Astrocyte (in vitro differentiated cells and primary cell): ENCODE results near the gene SLAMF8. TPM values are rescaled to one million over a fixed set of nuclear protein-coding genes. Genes with fewer than 3 reads are reported as not detected.

Experiments
- DNase-seq: peaks from one replicate; pipeline ENCODE4 v3.0.0-alpha.2; 2010; ENCODE audit warnings: low read depth
- FAIRE-seq: peaks from 2 replicates; lab custom pipeline; 2011; peaks lifted over from hg19 to GRCh38; lab: Jason Lieb, UNC
- H2AFZ ChIP-seq: 2 replicates; pipeline ENCODE4 v1.6.0; 2012; ENCODE audit warnings: low read depth, low read length, inconsistent platforms
- H3K27ac ChIP-seq: 2 replicates; pipeline ENCODE4 v1.5.1; 2011; ENCODE audit warnings: low read depth, low read length, inconsistent platforms
- H3K27me3 ChIP-seq: 2 replicates; pipeline ENCODE4 v1.6.0; 2011; ENCODE audit warnings: low read length, inconsistent platforms; ENCODE audit not compliant: insufficient read depth
- H3K36me3 ChIP-seq: 2 replicates; pipeline ENCODE4 v1.5.1; 2011; ENCODE audit warnings: low read length, inconsistent platforms; ENCODE audit not compliant: insufficient read depth
- H3K4me1 ChIP-seq: 2 replicates; pipeline ENCODE4 v1.5.1; 2011; ENCODE audit warnings: low read length, inconsistent platforms; ENCODE audit not compliant: insufficient read depth
- H3K4me2 ChIP-seq: 2 replicates; pipeline ENCODE4 v1.6.0; 2012; ENCODE audit warnings: low read length, inconsistent platforms
- H3K4me3 ChIP-seq: 2 replicates; pipeline ENCODE4 v1.5.1; 2011; ENCODE audit warnings: low read depth, mild to moderate bottlenecking, low read length, inconsistent platforms; ENCODE audit not compliant: insufficient read depth
- H3K79me2 ChIP-seq: 2 replicates; pipeline ENCODE4 v1.6.0; 2012; ENCODE audit warnings: mild to moderate bottlenecking, low read length, inconsistent platforms; ENCODE audit not compliant: insufficient read depth
- H3K9ac ChIP-seq: 2 replicates; pipeline ENCODE4 v1.6.0; 2012; ENCODE audit warnings: mild to moderate bottlenecking, low read length, inconsistent platforms
- H3K9me3 ChIP-seq: 2 replicates; pipeline ENCODE4 v1.5.1; 2012; ENCODE audit warnings: low read depth, mild to moderate bottlenecking, low read length, inconsistent platforms; ENCODE audit not compliant: insufficient read depth
- H4K20me1 ChIP-seq: 2 replicates; pipeline ENCODE4 v1.6.0; 2012; ENCODE audit warnings: low read length, inconsistent platforms; ENCODE audit not compliant: insufficient read depth
- H3K27ac Mint-ChIP-seq: one replicate; pipeline ENCODE4 v1.8.0; 2021; ENCODE audit warnings: mild to moderate bottlenecking, mixed read lengths; ENCODE audit not compliant: unreplicated experiment
- H3K27me3 Mint-ChIP-seq: one replicate; pipeline ENCODE4 v1.8.0; 2021; ENCODE audit warnings: low read depth, mixed read lengths; ENCODE audit not compliant: unreplicated experiment
- H3K36me3 Mint-ChIP-seq: one replicate; pipeline ENCODE4 v1.8.0; 2021; ENCODE audit warnings: low read depth, mixed read lengths; ENCODE audit not compliant: unreplicated experiment
- H3K4me1 Mint-ChIP-seq: one replicate; pipeline ENCODE4 v1.8.0; 2021; ENCODE audit warnings: low read depth, mixed read lengths; ENCODE audit not compliant: unreplicated experiment
- H3K4me3 Mint-ChIP-seq: one replicate; pipeline ENCODE4 v1.8.0; 2021; ENCODE audit warnings: mild to moderate bottlenecking, moderate library complexity, mixed read lengths; ENCODE audit not compliant: unreplicated experiment
- H3K9me3 Mint-ChIP-seq: one replicate; pipeline ENCODE4 v1.8.0; 2021; ENCODE audit warnings: mild to moderate bottlenecking, mixed read lengths; ENCODE audit not compliant: unreplicated experiment
- EZH2 ChIP-seq: IDR thresholded peaks from 2 replicates; pipeline ENCODE4 v1.6.1; 2012; ENCODE audit warnings: mild to moderate bottlenecking, low read length, inconsistent platforms; ENCODE audit not compliant: insufficient read depth
- total RNA-seq: library from RNA; stranded (reverse); gene quantifications from 2 replicates; pipeline ENCODE4 v1.2.1, GENCODE V29; 2021
- TF ChIP-seq, protein P1 (sequence below): IDR thresholded peaks from 2 replicates; pipeline ENCODE4 v1.5.1; 2011; ENCODE audit warnings: low read depth, mild to moderate bottlenecking, inconsistent platforms, low read length, moderate library complexity; ENCODE audit not compliant: insufficient read depth

SLAMF8 gene
- total RNA-seq, 1 donor from 2014 or later = 1.7 TPM

- peak overlapping the region; percentile 62 for H3K27ac Mint-ChIP-seq
These were observed 1.5 kb downstream of the SLAMF8 start for GRCh38 chr1:159828176-159828575.

DNA sequence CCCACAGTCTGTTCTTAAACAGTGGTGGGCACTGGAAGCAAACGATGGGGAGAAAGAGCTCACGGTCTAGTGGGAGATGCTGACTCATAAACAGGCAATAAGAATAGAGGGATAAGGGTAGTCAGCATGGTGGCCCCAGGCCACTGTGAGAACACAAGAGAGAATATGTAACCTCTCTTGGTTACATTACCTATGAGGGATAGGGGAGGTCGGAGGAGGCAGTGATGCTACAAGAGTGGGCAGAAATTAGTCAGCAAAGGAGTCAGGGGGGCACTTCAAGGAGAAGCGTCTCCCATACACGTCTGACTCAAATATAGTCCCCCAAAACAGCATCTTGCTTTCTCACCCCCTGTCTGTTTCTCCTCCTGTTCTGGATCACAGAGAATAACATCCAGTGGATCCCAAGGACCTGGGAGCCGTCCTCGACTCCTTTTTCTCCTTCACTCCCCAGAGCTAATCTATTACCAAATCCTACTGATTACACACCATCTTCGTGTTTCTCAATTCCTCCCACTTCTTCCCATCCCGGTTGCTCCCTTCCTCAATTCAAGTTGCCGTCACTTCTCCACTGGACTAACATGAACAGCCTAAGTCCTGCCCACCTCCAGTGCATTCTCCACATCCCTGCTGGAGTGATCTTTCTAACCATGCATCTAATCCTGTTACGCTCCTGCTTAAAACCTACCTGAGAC is 2.1 kb downstream of the SLAMF8 start:
- Histone ChIP-seq H3K4me3 (no peak overlapping the region), H3K36me3 (no peaks in the 10 kb centered on the region), H3K4me1 (peaks cover 3% of the 10 kb centered on the region), H3K9me3 (no peaks in the 10 kb centered on the region), H2AFZ (no peak overlapping the region), H3K79me2 (no peaks in the 10 kb centered on the region), H3K9ac (no peak overlapping the region), H4K20me1 (no peaks in the 10 kb centered on the region), H3K27ac (no peak overlapping the region), H3K27me3 (peaks cover 3% of the 10 kb centered on the region), H3K4me2 (no peak overlapping the region)
- H3K27me3 Mint-ChIP-seq = peaks cover 2% of the 10 kb centered on the region
- H3K36me3 Mint-ChIP-seq = no peaks in the 10 kb centered on the region
- H3K27ac Mint-ChIP-seq = no peak overlapping the region
- no peak for FAIRE-seq
- H3K4me1 Mint-ChIP-seq = peaks cover 58% of the 10 kb centered on the region
- no peaks in the 10 kb centered on the region for H3K9me3 Mint-ChIP-seq
- no peak overlapping the region for H3K4me3 Mint-ChIP-seq
- TF ChIP-seq, protein P1, sequence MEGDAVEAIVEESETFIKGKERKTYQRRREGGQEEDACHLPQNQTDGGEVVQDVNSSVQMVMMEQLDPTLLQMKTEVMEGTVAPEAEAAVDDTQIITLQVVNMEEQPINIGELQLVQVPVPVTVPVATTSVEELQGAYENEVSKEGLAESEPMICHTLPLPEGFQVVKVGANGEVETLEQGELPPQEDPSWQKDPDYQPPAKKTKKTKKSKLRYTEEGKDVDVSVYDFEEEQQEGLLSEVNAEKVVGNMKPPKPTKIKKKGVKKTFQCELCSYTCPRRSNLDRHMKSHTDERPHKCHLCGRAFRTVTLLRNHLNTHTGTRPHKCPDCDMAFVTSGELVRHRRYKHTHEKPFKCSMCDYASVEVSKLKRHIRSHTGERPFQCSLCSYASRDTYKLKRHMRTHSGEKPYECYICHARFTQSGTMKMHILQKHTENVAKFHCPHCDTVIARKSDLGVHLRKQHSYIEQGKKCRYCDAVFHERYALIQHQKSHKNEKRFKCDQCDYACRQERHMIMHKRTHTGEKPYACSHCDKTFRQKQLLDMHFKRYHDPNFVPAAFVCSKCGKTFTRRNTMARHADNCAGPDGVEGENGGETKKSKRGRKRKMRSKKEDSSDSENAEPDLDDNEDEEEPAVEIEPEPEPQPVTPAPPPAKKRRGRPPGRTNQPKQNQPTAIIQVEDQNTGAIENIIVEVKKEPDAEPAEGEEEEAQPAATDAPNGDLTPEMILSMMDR = no peak
- TF ChIP-seq EZH2 = no peak
- DNase-seq = no peak

More at GRCh38 chr1:159828176-159828575, 1.5 kb downstream of the SLAMF8 start:
- no peaks in the 10 kb centered on the region for H3K9me3 Mint-ChIP-seq
- H3K27ac ChIP-seq = no peak overlapping the region
- no peak overlapping the region for H3K9ac ChIP-seq
- no peak for TF ChIP-seq EZH2
- TF ChIP-seq, protein P1 = no peak
- H3K79me2 ChIP-seq = no peaks in the 10 kb centered on the region
- peaks cover 58% of the 10 kb centered on the region for H3K4me1 Mint-ChIP-seq
- H3K27me3 ChIP-seq = peaks cover 5% of the 10 kb centered on the region
- no peaks in the 10 kb centered on the region for H3K9me3 ChIP-seq
- no peaks in the 10 kb centered on the region for H3K36me3 Mint-ChIP-seq
- H3K4me3 Mint-ChIP-seq = no peak overlapping the region
- DNase-seq = no peak
- no peak for FAIRE-seq
- H3K4me1 ChIP-seq = peaks cover 3% of the 10 kb centered on the region
- no peaks in the 10 kb centered on the region for H3K36me3 ChIP-seq
- no peak overlapping the region for H3K4me3 ChIP-seq
- no peaks in the 10 kb centered on the region for H4K20me1 ChIP-seq
- H2AFZ ChIP-seq = no peak overlapping the region
- no peak overlapping the region for H3K4me2 ChIP-seq
- H3K27me3 Mint-ChIP-seq = peaks cover 7% of the 10 kb centered on the region

GRCh38 chr1:159829273-159829634 is 2.6 kb downstream of the SLAMF8 start:
- H3K27ac Mint-ChIP-seq = no peak overlapping the region
- H3K27me3 ChIP-seq = no peaks in the 10 kb centered on the region
- peak overlapping the region; percentile 17 for H3K4me3 Mint-ChIP-seq
- H3K9me3 Mint-ChIP-seq = no peaks in the 10 kb centered on the region
- peaks cover 3% of the 10 kb centered on the region for H3K4me1 ChIP-seq
- H3K36me3 ChIP-seq = no peaks in the 10 kb centered on the region
- H3K4me2 ChIP-seq = no peak overlapping the region
- FAIRE-seq = no peak
- peaks cover 58% of the 10 kb centered on the region for H3K4me1 Mint-ChIP-seq
- no peak for TF ChIP-seq EZH2
- TF ChIP-seq, protein P1 = peak; percentile 20
- H3K4me3 ChIP-seq = no peak overlapping the region
- no peak overlapping the region for H2AFZ ChIP-seq
- H4K20me1 ChIP-seq = no peaks in the 10 kb centered on the region
- no peak for DNase-seq
- H3K27ac ChIP-seq = no peak overlapping the region
- no peaks in the 10 kb centered on the region for H3K9me3 ChIP-seq
- no peaks in the 10 kb centered on the region for H3K36me3 Mint-ChIP-seq
- no peaks in the 10 kb centered on the region for H3K79me2 ChIP-seq
- H3K27me3 Mint-ChIP-seq = no peaks in the 10 kb centered on the region
- no peak overlapping the region for H3K9ac ChIP-seq
